ENCODE data around the gene C9orf43. TPM values are rescaled to one million over a fixed set of nuclear protein-coding genes. Genes with fewer than 3 reads are reported as not detected.

Gene C9orf43
- total and polyA plus RNA-seq, 2 donors (not counting 3 experiments of a cell fraction or from before 2014, with no cell fraction given), result 0.25 to 0.66 TPM

DNA sequence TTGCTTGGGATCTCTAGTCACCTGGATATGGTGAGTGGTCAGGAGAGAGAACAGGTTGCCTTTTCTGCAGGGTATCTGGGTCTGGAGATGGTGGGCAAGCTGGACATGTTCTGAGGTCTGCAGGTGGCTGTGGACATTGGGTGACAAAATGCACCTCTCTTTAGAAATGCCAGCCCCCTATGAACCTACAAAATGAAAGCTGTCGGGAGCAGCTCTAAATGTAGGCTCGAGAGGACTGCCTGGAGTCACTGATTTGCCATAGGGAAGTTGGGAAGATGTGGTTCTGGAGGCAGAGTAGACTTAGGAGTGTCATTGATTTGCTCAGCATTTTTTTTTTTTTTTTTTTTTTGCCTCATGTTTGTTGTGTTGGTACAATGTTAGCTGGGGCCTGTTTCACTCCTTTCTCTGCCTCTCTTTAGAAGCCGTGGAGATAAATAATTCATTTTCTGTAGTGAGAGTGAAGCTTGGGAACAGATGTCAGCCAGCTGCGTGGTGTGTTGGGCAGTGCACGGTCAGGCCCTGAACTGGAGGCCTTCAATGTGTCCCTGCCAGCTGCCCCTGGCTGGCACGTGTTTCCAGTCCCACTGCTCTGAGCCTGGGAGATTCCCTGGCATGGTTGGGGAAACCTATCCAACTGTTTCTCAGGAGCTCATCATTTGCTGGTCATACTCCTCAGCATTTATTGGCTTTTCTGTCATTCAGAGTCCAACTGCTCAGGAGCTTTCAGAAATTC, 58.3 kb downstream of the C9orf43 start:
- Histone ChIP-seq H3K9ac (replicated peaks; ENCODE audit: extremely low read depth, insufficient read depth, low read length) (no peak overlapping the region), H3K27ac (ENCODE audit: insufficient read depth, low read depth, low read length) (no peak overlapping the region), H3K79me2 (ENCODE audit: control insufficient read depth, insufficient read depth, low read length) (no peaks in the 10 kb centered on the region), H3K27me3 (ENCODE audit: control insufficient read depth in 2 of 2, insufficient read depth in 2 of 2, low read length in 2 of 2) (no peaks in the 10 kb centered on the region), H3K4me3 (replicated peaks in 1 of 3; ENCODE audit: insufficient read depth in 1 of 3, low read depth in 1 of 3, low read length in 3 of 3) (no peak overlapping the region), H4K20me1 (replicated peaks; ENCODE audit: control insufficient read depth, extremely low read depth, insufficient read depth, low read length) (no peaks in the 10 kb centered on the region), H3K9me3 (replicated peaks; ENCODE audit: control insufficient read depth, insufficient read depth, low read length) (no peaks in the 10 kb centered on the region), H3K9me1 (replicated peaks; ENCODE audit: control insufficient read depth, extremely low read depth, insufficient read depth, low read length) (no peaks in the 10 kb centered on the region), H3K4me1 (ENCODE audit: control insufficient read depth, extremely low read depth, insufficient read depth, low read length) (no peaks in the 10 kb centered on the region), H3K4me2 (ENCODE audit: insufficient read depth, low read length) (no peak overlapping the region), H2AFZ (ENCODE audit: low read depth, low read length) (no peak overlapping the region), H3K36me3 (ENCODE audit: control insufficient read depth in 2 of 2, extremely low read depth in 1 of 2, insufficient read depth in 2 of 2, low read length in 2 of 2) (no peaks in the 10 kb centered on the region)
- TF ChIP-seq EZH2 (IDR thresholded peaks at IDR 0.05; ENCODE audit: borderline replicate concordance, low read depth, low read length, severe bottlenecking) (no peak), POLR2AphosphoS5 (IDR thresholded peaks at IDR 0.05; ENCODE audit: insufficient read depth, low read depth, low read length) (no peak), POLR2A (IDR thresholded peaks at IDR 0.05; ENCODE audit: low read depth, low read length) (no peak), MYC (IDR thresholded peaks at IDR 0.05; ENCODE audit: low read depth, low read length) (no peak), JUN (IDR thresholded peaks at IDR 0.05; ENCODE audit: borderline replicate concordance, insufficient read depth, insufficient read length, low read depth) (no peak), GATA2 (IDR thresholded peaks at IDR 0.05; ENCODE audit: insufficient read depth, insufficient read length, low read depth, low read length) (no peak), FOS (IDR thresholded peaks at IDR 0.05; ENCODE audit: borderline replicate concordance, insufficient read depth, low read length) (no peak)
- TF ChIP-seq, protein P1, sequence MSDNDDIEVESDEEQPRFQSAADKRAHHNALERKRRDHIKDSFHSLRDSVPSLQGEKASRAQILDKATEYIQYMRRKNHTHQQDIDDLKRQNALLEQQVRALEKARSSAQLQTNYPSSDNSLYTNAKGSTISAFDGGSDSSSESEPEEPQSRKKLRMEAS (IDR thresholded peaks at IDR 0.05; ENCODE audit: insufficient read depth, insufficient read length), result no peak
- TF ChIP-seq, protein P2, sequence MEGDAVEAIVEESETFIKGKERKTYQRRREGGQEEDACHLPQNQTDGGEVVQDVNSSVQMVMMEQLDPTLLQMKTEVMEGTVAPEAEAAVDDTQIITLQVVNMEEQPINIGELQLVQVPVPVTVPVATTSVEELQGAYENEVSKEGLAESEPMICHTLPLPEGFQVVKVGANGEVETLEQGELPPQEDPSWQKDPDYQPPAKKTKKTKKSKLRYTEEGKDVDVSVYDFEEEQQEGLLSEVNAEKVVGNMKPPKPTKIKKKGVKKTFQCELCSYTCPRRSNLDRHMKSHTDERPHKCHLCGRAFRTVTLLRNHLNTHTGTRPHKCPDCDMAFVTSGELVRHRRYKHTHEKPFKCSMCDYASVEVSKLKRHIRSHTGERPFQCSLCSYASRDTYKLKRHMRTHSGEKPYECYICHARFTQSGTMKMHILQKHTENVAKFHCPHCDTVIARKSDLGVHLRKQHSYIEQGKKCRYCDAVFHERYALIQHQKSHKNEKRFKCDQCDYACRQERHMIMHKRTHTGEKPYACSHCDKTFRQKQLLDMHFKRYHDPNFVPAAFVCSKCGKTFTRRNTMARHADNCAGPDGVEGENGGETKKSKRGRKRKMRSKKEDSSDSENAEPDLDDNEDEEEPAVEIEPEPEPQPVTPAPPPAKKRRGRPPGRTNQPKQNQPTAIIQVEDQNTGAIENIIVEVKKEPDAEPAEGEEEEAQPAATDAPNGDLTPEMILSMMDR (IDR thresholded peaks at IDR 0.05; ENCODE audit: extremely low read depth in 1 of 2, insufficient read depth in 1 of 2, low read depth in 1 of 2, low read length in 2 of 2), result no peak
- no peak for DNase-seq (ENCODE audit: low read depth, low spot score)
- dilution Hi-C loops (cut with MboI; ENCODE audit: extremely low pct_ligation_motif_present, low sequenced_read_pairs), result no loop called here
- no TSS peak for BruUV-seq (replicated peaks)
- intact Hi-C loops (cut with micrococcal nuclease), result loop anchor here (2.0 kb wide), 1 partner anchor 16 kb away; no protein-coding TSS in a partner anchor
- CTCF ChIA-PET, result interaction anchor here (0.6 kb wide), 1 partner anchor 64 kb away, joined by 3 read pairs; no protein-coding TSS in a partner anchor
- FAIRE-seq, result no peak
- POLR2A ChIA-PET, result no interaction called here
